ENCODE results near the gene ITGAV. TPM values are rescaled to one million over a fixed set of nuclear protein-coding genes. Genes with fewer than 3 reads are reported as not detected.

Gene ITGAV
- total and polyA plus RNA-seq, 2 donors (not counting 3 experiments of a cell fraction or from before 2014, with no cell fraction given): 61.8 to 131 TPM

DNA sequence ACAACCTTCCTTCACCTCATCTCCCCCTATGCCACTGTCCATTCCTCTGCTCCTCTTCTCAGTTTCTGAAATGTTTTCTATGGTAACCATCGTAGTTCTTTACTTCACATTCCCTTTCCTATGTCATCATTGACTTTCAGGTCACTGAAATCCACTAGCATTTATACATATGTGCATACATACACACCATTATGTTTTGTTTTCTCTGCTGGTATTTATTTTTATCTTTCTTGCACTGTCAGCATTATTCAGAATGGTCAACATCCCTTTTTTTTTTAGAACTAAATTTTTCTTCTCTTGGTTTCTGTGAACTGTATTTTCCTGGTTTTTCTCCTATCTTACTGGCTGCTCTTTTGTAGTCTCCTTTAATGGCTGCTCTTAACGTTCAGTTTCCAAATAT lies 33.2 kb downstream of the ITGAV start:
- no peaks in the 10 kb centered on the region for H3K27me3 ChIP-seq (ENCODE audit: control insufficient read depth in 2 of 2, insufficient read depth in 2 of 2, low read length in 2 of 2)
- BruUV-seq (replicated peaks): no TSS peak
- H3K4me1 ChIP-seq (ENCODE audit: control insufficient read depth, extremely low read depth, insufficient read depth, low read length): no peaks in the 10 kb centered on the region
- intact Hi-C loops (cut with micrococcal nuclease) (no loop called here), dilution Hi-C loops (cut with MboI; ENCODE audit: extremely low pct_ligation_motif_present, low sequenced_read_pairs) (no loop called here)
- no peak overlapping the region for H3K27ac ChIP-seq (ENCODE audit: insufficient read depth, low read depth, low read length)
- ChIA-PET POLR2A (no interaction called here), CTCF (no interaction called here)
- no peak overlapping the region for H2AFZ ChIP-seq (ENCODE audit: low read depth, low read length)
- H3K9ac ChIP-seq (replicated peaks; ENCODE audit: extremely low read depth, insufficient read depth, low read length): no peak overlapping the region
- no peaks in the 10 kb centered on the region for H3K9me1 ChIP-seq (replicated peaks; ENCODE audit: control insufficient read depth, extremely low read depth, insufficient read depth, low read length)
- no peak for DNase-seq (ENCODE audit: low read depth, low spot score)
- H3K4me2 ChIP-seq (ENCODE audit: insufficient read depth, low read length): no peak overlapping the region
- H4K20me1 ChIP-seq (replicated peaks; ENCODE audit: control insufficient read depth, extremely low read depth, insufficient read depth, low read length): no peaks in the 10 kb centered on the region
- FAIRE-seq: no peak
- H3K79me2 ChIP-seq (ENCODE audit: control insufficient read depth, insufficient read depth, low read length): peaks cover 34% of the 10 kb centered on the region
- no peak overlapping the region for H3K4me3 ChIP-seq (replicated peaks in 1 of 3; ENCODE audit: insufficient read depth in 1 of 3, low read depth in 1 of 3, low read length in 3 of 3)
- H3K9me3 ChIP-seq (replicated peaks; ENCODE audit: control insufficient read depth, insufficient read depth, low read length): no peaks in the 10 kb centered on the region
- peaks cover 8 to 9% of the 10 kb centered on the region in 2 experiments for H3K36me3 ChIP-seq (ENCODE audit: control insufficient read depth in 2 of 2, extremely low read depth in 1 of 2, insufficient read depth in 2 of 2, low read length in 2 of 2)
- TF ChIP-seq POLR2A (IDR thresholded peaks at IDR 0.05; ENCODE audit: low read depth, low read length) (no peak), MYC (IDR thresholded peaks at IDR 0.05; ENCODE audit: low read depth, low read length) (no peak), JUN (IDR thresholded peaks at IDR 0.05; ENCODE audit: borderline replicate concordance, insufficient read depth, insufficient read length, low read depth) (no peak), EZH2 (IDR thresholded peaks at IDR 0.05; ENCODE audit: borderline replicate concordance, low read depth, low read length, severe bottlenecking) (no peak), POLR2AphosphoS5 (IDR thresholded peaks at IDR 0.05; ENCODE audit: insufficient read depth, low read depth, low read length) (no peak), GATA2 (IDR thresholded peaks at IDR 0.05; ENCODE audit: insufficient read depth, insufficient read length, low read depth, low read length) (no peak), FOS (IDR thresholded peaks at IDR 0.05; ENCODE audit: borderline replicate concordance, insufficient read depth, low read length) (no peak)
- TF ChIP-seq, protein P1, sequence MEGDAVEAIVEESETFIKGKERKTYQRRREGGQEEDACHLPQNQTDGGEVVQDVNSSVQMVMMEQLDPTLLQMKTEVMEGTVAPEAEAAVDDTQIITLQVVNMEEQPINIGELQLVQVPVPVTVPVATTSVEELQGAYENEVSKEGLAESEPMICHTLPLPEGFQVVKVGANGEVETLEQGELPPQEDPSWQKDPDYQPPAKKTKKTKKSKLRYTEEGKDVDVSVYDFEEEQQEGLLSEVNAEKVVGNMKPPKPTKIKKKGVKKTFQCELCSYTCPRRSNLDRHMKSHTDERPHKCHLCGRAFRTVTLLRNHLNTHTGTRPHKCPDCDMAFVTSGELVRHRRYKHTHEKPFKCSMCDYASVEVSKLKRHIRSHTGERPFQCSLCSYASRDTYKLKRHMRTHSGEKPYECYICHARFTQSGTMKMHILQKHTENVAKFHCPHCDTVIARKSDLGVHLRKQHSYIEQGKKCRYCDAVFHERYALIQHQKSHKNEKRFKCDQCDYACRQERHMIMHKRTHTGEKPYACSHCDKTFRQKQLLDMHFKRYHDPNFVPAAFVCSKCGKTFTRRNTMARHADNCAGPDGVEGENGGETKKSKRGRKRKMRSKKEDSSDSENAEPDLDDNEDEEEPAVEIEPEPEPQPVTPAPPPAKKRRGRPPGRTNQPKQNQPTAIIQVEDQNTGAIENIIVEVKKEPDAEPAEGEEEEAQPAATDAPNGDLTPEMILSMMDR (IDR thresholded peaks at IDR 0.05; ENCODE audit: extremely low read depth in 1 of 2, insufficient read depth in 1 of 2, low read depth in 1 of 2, low read length in 2 of 2): no peak
- TF ChIP-seq, protein P2, sequence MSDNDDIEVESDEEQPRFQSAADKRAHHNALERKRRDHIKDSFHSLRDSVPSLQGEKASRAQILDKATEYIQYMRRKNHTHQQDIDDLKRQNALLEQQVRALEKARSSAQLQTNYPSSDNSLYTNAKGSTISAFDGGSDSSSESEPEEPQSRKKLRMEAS (IDR thresholded peaks at IDR 0.05; ENCODE audit: insufficient read depth, insufficient read length): no peak
